ENCODE results near the gene CALD1. TPM values are rescaled to one million over a fixed set of nuclear protein-coding genes. Genes with fewer than 3 reads are reported as not detected.

The CALD1 gene
- total and polyA plus RNA-seq, 2 experiments from 2014 or later, result 132 to 842 TPM

GRCh38 chr7:134926396-134926795 lies 147.0 kb downstream of the CALD1 start:
- H3K36me3 ChIP-seq (ENCODE audit: insufficient read depth), result no peaks in the 10 kb centered on the region
- no peak overlapping the region for H2AFZ ChIP-seq
- 0 out of 2 replicates have a peak, but pooled peaks cover 10% of the 10 kb centered on the region for H4K20me1 ChIP-seq (replicated peaks; ENCODE audit: insufficient read depth)
- no peak overlapping the region for H3K4me3 Mint-ChIP-seq
- DNase-seq (ENCODE audit: low spot score) (no peak), ATAC-seq (no peak)
- H3K4me1 Mint-ChIP-seq, result peaks cover 4% of the 10 kb centered on the region; the same call in 1 of the 3 replicates
- no peak overlapping the region for H3K27ac ChIP-seq (ENCODE audit: low read depth)
- no peaks in the 10 kb centered on the region; the same call in 1 of the 2 replicates for H3K9me2 ChIP-seq (ENCODE audit: insufficient read depth)
- no peaks in the 10 kb centered on the region; the same call in 2 of the 3 replicates for H3K9me3 Mint-ChIP-seq
- TF ChIP-seq ZNF114 (CRISPR knock-in tag; IDR thresholded peaks at IDR 0.05) (no peak), EZH2phosphoT487 (IDR thresholded peaks at IDR 0.05; ENCODE audit: unreplicated experiment) (no peak), JUNB (IDR thresholded peaks at IDR 0.05; ENCODE audit: unreplicated experiment) (no peak), CREB1 (CRISPR knock-in tag; IDR thresholded peaks at IDR 0.05; ENCODE audit: low read depth) (no peak), ZNF462 (CRISPR knock-in tag; IDR thresholded peaks at IDR 0.05) (no peak), POLR2AphosphoS5 (IDR thresholded peaks at IDR 0.05; ENCODE audit: low read depth) (no peak), CTCF (conservative IDR thresholded peaks at IDR 0.05; ENCODE audit: low read depth in 2 of 2) (no peak)
- peaks cover 3% of the 10 kb centered on the region for H3K27me3 Mint-ChIP-seq (ENCODE audit: insufficient read depth, low read depth, poor library complexity)
- 0 out of 2 replicates have a peak, but pooled peaks cover 18% of the 10 kb centered on the region for H3K79me2 ChIP-seq (replicated peaks; ENCODE audit: insufficient read depth)
- H3K36me3 Mint-ChIP-seq (ENCODE audit: low read depth), result peaks cover 19% of the 10 kb centered on the region
- H3F3A ChIP-seq (replicated peaks; ENCODE audit: low read depth), result no peaks in the 10 kb centered on the region
- H3K4me1 ChIP-seq (ENCODE audit: insufficient read depth), result no peaks in the 10 kb centered on the region
- H3K27ac Mint-ChIP-seq, result no peak overlapping the region; the same call in 1 of the 2 replicates
- no peak overlapping the region for H3K4me3 ChIP-seq
- no peaks in the 10 kb centered on the region for H3K27me3 ChIP-seq (ENCODE audit: insufficient read depth)
- no peak overlapping the region for H3K4me2 ChIP-seq

Measured in GM23338 (cell line).